Esophagus muscularis mucosa (tissue), 3 donors: ENCODE data around the gene IMPA2.

Experiments
- POLR2AphosphoS5 ChIP-seq, 2 donors: sonication (generic); formaldehyde crosslinking; IDR thresholded peaks; one replicate each; pipeline ENCODE4 v1.6.1; 2017; ENCODE audit warnings: antibody characterized with exemption in 2 of 2
- TF ChIP-seq, protein P1 (sequence below), 3 experiments: fragments of 200-600 bp in 2 of 3; fragments of 450-650 bp in 1 of 3; sonication (generic) in 2 of 3; IDR thresholded peaks; one replicate each; pipeline ENCODE4 v1.5.1; 2017 to 2019; ENCODE audit warnings: antibody characterized with exemption in 3 of 3, mild to moderate bottlenecking in 2 of 3, moderate library complexity in 1 of 3

DNA sequence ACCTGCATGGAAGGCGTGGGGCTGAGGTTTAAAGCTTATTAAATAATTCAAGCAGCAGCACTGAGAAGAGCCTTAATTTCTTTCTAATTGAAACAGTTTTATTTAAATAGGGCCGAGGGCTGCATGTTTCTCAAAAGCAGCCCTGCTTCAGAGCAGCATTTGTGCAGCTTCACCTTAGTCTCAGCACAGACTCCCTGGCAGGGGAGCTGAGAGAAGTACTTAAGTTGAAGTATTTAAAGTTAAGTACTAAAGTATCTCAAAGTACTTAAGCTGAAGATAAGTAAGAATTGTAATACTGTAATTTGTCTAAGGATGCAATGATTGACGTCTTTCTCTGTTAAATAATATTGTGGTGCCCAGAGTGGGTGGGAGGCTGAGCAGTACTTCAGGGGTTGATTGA is 31.4 kb downstream of the IMPA2 start:
- TF ChIP-seq, protein P1, sequence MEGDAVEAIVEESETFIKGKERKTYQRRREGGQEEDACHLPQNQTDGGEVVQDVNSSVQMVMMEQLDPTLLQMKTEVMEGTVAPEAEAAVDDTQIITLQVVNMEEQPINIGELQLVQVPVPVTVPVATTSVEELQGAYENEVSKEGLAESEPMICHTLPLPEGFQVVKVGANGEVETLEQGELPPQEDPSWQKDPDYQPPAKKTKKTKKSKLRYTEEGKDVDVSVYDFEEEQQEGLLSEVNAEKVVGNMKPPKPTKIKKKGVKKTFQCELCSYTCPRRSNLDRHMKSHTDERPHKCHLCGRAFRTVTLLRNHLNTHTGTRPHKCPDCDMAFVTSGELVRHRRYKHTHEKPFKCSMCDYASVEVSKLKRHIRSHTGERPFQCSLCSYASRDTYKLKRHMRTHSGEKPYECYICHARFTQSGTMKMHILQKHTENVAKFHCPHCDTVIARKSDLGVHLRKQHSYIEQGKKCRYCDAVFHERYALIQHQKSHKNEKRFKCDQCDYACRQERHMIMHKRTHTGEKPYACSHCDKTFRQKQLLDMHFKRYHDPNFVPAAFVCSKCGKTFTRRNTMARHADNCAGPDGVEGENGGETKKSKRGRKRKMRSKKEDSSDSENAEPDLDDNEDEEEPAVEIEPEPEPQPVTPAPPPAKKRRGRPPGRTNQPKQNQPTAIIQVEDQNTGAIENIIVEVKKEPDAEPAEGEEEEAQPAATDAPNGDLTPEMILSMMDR (IDR thresholded peaks at IDR 0.05) = no peak
- TF ChIP-seq POLR2AphosphoS5 (IDR thresholded peaks at IDR 0.05) = no peak
